Suppressor macrophage (primary cell): ENCODE measurements around the gene AFG3L2.
A peak's percentile ranks its signal among the peaks of the same experiment; 100 is the strongest.
"Not testable (repeated sequence)": the region's sequence is repeated elsewhere in the genome, so short reads cannot be mapped to it uniquely, and the experiment has no call there.

ENCODE experiments used
- DNase-seq, 4 experiments: peaks; one replicate each; pipeline ENCODE4 v3.0.0-alpha.2; 2020 to 2022

Gene AFG3L2

DNA sequence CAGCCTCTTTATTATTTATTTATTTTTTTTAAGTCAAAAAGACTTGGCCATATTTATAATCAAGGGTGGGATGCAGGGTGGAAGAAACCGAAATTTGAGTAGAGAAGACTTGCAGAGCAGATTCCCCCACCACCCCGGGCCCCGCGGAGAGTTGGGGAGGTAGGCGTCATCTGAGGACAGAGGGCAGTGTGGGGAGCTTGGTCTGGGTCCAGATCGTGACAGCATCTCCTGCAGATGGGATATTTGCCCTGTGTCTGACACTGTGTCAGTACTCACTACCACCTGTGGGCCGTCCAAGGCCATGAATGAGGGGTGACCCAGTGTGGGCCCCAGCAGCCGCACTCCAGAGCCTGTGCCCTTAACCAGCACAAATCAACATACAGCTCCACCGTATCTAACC is 20.2 kb upstream of the AFG3L2 start:
- DNase-seq, result no peak

DNA sequence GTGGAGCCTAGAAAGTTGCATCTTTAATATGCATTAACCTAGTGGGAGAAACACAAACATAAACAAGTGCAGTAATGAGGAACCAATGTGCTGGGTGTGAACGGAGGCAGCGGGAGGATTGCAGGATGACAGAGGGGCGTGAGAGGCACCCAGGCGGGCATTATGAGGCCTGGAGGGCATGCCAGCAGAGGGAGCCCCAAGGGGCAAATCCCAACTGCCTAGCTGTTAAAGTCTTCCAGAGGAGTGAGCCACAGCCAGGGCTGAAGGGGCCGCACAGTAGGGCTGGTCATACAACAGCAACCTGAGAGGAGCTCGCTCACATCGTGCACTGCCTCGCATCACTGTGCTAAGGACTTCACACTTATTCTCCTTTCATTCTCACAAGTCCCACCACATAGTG is 17.4 kb upstream of the AFG3L2 start:
- peak; percentile 70 to 85 (median 78) for DNase-seq

DNA sequence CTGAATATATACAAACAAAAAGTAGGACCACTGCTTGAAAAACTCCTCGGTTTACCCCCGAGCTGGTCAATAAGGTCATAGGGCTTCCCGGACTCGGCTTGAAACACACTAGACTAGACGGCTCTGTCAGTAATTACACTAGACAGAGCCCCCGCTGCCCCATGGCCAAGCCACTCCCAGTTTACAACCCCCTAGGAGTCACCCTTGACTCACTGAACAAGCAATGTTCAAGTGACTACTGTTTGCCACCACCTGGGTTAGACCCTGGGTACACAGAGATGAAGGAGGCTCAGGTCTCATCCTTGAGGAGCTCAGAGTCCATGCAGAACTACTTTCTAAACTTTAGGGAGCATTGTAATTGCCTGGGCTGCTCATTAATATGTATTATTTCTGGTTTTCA is 17.0 kb upstream of the AFG3L2 start:
- DNase-seq, result no peak

DNA sequence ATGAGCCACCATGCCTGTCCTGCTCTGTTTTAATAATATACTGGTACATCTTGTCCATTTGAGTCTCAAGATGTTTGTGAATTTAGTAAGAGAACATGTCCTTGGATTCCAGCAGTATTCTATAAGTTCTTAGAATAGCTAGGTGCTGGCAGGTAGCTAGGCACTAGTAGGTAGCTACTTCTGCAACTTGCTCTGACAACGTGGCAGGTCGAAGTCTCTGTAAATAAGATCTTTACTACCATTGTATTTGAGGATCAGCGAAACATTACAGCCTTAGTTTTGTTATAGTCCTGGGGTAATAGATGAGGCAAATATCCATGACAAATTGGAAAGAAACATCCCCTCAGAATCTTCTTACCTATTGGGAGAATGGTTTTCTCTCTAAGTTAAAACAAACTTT is 16.5 kb upstream of the AFG3L2 start:
- DNase-seq, result no peak

DNA sequence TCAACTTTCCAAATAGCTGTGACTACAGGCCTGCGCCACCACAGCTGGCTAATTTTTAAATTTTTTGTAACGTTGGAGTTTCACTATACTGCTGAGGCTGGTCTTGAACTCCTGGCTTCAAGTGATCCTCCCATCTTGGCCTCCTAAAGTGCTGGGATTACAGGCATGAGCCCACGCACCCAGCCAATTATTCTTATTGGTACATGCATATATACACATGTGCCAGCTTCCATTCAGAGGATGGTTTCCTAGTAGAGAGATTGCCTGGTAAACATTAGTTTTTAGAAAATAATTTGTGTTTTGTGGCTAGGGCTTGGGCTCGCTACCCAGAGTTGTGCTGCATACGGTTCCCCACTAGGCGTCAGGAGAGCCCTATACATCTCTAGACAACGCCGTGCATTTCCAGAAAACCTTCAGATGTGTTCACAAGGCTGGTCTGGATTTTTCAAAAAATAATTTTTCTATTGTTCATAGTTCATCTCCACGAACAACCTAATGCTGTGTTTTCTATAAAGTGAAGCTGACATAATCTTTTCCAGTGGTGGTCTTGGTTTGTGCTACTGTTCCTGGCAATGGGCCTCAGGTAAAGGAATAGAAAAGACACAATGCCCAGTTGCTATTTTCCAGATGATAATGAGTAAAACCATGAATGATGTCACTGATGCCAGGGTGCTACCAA is 14.6 kb upstream of the AFG3L2 start:
- peak; percentile 79 to 87 (median 80) for DNase-seq

DNA sequence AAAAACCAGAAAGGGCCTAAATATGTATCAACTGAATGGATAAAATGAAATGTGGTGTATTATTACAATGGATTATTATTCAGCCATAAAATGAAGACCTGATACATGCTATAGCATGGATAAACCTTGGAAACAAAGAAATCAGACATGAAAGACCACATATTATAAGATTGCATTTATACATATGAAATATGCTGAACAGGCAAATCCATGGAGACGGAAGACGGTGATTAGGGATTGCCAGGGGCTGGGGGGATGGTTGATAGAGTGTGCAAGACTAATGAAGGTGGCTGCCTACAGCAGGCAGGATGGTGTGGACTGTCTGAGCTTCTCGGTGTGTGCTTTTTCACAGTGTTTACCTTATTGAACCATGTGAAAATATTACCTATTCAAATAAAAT is 11.4 kb upstream of the AFG3L2 start:
- no peak for DNase-seq

DNA sequence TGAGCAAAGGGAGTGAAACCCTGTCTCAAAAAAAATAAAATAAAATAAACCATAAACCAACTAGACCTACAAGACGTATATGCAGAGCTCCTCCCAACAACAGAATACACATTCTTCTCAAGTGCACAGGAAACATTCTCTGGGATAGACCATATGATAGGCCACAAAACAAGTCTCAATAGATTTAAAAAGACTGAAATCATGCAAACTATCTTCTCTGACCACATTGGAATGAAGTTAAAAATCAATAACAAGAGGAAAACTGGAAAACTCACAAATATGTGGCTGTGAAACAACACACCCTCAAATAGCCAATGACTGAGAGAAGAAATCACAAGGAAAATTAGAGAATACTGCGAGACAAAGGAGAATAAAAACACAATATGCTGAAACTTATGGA is 7.2 kb upstream of the AFG3L2 start:
- DNase-seq, result no peak

DNA sequence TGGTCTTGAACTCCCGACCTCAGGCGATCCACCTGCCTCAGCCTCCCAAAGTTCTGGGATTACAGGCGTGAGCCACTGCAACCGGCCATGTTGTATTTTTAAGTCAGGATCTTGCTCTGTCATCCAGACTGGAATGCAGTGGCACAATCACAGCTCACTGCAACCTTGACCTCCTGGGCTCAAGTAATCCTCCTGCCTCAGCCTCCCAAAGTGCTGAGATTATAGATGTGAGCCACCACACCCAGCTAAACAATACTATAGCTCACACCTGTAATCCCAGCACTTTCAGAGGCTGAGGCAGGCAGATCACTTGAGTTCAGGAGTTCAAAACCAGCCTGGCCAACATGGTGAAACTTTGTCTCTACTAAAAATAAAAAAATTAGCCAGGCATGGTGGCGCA is 6.7 kb upstream of the AFG3L2 start:
- not testable (repeated sequence) for DNase-seq

DNA sequence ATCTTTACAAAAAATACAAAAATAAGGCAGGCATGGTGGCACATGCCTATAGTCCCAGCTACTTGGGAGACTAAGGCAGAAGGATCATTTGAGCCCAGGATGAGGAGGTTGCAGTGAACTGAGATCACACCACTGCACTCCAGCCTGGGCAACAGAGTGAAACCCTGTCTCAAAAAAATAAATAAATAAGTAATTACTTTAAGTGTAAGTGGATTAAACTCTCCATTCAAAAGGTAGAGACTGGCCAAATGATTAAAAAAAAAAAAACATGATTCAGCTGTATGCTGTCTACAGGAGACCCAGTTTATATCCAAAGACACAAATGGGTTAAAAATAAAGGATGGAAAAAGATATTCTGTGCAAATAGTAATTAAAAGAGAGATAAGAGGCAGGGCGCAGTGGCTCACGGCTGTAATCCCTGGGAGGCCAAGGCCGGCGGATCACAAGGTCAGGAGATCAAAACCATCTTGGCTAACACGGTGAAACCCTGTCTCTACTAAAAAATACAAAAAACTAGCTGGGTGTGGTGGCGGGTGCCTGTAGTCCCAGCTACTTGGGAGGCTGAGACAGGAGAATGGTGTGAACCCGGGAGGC is 5.3 kb upstream of the AFG3L2 start:
- not testable (repeated sequence) for DNase-seq

DNA sequence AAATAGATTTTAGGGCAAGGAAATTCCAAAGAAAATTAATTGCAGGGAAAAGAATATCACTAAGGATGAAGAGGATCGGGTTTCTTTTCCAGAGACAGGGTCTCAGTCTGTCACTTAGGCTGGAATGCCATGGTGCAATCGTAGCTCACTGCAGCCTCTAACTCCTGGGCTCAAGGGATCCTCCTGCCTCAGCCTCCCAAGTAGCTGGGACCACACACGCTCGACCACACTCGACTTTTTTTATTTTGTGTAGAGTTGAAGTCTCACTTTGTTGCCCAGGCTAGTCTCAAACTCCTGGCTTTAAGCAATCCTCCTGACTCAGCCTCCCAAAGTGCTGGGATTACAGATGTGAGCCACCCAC is 1.2 kb upstream of the AFG3L2 start:
- DNase-seq, result not testable (repeated sequence)

DNA sequence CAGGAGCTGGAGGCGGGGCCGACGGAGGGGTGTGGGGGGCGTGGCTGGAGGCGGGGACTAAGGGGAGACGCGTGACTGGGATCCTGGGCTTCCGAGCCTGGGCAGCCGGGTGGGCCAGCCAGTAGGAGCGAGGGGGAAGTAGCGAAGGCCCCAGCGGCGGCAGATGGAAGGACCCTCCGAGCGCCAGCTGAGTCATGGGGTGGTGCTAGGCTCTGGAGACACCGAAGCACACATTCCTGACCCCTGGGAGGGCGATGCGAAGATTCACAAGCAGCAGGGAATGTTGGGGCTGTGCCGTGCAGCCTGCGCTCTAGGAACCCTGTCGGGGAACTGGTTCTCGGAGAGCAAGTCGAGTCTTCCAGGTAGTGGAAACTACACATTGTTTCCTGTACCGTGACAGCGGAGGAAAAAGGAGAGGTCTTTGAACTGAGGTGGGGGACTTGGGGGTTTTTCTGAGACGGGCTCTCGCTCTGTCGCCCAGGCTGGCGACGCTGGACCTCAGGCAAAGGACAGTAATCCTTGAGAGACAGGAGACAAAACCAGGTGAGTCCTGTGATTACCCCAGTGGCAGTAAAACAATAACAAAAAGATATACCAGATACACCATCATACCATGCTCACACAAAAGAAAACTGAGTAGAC is 650 bp upstream of the AFG3L2 start:
- peak in 1 of 4 experiments; percentile 99 for DNase-seq

DNA sequence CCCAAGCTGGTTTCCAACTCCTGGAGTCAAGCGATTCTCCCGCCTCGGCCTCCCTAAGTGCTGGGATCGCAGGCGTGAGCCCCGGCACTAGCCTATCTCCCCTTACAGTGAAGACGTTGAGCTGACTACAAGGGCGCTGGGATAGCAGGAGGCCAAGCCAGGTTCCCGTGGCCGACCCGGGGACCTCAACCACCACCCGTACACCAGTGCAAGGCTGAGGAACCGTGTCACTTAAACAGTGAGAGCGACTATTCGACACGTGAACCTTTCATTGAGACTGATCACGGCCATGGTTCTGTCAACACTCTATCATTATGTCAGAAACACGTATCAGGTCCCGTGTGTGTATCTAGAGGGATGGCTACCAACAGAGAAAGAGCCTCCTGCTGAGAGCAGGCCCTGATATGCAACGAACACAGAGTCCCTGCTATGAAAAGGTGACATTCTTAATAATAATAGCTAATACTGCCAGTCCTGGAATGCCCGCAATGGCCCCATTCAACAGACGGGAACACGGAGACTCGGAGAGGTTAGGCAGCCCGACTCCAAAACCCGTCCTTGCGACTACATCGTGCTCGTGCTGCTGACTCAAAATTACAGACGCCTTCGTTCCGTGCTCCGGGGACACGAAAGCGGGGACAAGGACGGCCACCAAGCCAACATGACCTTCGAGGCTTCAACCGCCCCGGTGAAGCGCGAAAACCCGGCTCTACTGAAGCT is 833 bp downstream of the AFG3L2 start:
- DNase-seq, result peak; percentile 29 to 42 (median 32)

DNA sequence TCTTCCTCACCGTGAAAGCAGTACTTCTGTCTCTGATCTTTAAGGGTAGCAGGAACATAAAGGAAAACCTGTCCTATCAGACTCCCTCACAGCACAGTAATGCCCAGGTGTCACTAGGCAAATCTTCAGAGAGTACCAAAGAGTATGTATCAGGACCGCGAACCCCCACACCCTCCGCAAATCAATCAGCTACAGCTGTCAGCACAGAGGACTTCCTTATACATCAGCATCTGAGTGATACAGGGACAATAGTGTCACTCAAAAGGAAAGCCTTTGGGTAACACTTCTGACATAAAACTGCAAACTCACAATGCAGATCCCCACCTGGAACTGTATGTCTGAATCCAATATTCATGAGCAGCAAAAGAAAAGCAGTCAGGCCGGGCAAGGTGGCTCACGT is 2.6 kb downstream of the AFG3L2 start:
- no peak for DNase-seq

DNA sequence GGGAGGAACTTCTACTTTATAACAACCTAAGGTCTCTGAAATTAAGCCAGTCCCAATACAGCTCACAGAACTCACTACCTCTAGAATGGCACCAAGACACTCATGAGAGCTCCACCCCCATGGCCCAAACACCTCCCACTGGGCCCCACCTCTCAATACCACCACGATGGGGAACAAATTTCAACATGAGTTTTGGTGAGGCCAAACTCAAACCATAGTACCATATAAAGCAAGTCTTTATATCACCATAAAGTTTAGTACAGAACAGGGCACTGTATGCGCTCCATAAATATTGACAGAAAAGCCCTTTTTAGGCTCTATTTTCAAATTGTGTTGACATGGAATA is 3.3 kb downstream of the AFG3L2 start:
- DNase-seq, result no peak

DNA sequence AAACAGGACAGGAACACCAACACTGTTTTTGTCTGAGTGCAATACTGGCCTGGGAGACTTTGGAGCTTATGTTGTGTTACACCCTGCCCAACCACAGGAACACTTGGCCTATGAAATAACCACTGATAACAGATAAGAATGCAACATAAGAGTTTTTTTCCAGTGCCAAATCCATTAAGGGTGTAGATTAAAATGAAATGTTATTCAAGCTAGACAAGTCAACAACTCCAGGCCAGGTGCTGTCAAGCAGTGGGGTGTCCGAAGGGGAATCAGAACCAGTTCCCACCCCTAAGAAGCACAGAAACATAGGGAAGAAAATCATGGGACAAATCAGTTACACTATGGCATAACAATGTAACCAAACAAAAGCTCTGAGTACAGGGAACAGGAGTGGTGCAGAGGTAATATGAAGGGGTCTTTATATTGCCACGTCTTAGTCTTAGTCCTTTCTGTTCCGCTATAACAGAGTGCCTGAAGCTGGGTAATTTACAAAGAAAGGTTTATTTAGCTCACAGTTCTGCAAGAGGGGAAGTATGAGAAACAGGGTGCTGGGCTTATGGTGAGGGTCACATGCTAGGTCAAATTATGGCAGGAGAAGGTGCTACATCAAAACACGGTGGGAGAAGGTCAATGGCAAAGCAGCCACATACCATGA is 3.8 kb downstream of the AFG3L2 start:
- peak in 2 of 4 experiments; percentile 9 to 15 for DNase-seq

DNA sequence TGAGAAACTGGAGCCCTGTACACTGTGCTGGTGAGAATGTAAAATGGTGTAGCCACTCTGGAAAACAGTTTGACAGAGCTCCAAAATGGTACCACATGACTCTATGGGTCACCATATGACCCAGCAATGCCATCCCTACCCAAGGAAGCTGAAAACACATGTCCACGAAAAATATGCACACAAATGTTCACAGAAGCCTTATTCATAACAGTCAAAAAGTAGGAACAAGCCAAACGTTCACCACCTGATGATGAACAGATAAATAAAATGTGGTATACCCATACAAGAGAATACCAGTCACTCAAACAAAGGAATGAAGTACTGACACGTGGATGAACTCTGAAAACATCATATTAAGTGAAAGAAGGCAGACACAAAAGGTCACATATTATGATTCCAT is 4.6 kb downstream of the AFG3L2 start:
- no peak for DNase-seq

DNA sequence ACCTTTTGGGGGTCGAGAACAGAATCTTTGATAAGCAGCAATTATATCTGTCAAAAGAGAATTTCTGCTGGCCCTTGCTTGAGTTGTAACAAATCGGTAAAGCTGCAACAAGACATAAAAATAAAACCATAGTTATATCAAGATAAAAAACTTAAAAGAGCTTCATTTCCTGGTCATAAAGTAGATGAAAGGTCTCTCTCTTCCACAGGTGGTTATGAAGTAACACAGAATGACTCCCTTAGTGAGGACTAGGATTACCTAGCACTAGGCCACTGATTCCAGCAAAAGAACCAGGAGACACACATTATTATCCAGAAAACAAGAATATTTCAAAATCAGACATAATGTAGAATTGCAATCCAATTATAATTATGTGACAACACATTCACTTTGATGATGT is 5.4 kb downstream of the AFG3L2 start:
- no peak for DNase-seq

DNA sequence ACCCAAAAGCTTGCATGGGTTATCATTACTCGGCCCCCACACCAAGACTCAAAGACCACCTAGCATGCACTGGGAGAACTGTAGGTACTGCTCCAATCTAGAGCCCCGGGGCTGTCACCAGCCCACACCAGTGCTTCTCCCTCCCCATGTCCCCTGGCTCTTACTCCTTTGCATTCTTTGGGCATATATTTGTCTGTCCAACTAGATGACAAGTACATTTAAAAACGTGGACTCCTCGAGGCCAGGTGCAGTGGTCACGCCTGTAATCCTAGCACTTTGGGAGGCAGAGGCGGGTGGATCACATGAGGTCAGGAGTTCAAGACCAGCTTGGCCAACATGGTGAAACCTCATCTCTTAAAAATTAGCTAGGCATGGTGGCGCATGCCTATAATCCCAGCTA is 7.8 kb downstream of the AFG3L2 start:
- DNase-seq, result no peak

DNA sequence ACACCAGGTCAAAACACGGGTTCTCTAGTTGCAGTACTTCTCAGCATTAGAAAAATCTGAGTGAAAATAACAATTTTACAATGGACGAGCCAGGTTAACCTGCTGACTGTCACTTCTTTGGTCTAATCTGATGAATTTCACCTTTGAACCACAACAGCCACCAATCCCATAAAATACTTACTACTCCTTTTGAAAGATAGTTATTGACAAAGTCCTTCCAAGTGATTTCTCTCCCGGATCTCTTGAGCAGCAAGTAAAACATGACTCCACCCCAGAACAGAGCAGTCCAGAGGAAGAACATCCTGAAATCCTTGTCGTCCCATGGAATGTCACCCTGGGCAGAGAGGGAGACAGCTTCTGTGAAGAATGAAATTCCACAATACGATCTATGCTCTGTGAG is 10.2 kb downstream of the AFG3L2 start:
- no peak for DNase-seq

DNA sequence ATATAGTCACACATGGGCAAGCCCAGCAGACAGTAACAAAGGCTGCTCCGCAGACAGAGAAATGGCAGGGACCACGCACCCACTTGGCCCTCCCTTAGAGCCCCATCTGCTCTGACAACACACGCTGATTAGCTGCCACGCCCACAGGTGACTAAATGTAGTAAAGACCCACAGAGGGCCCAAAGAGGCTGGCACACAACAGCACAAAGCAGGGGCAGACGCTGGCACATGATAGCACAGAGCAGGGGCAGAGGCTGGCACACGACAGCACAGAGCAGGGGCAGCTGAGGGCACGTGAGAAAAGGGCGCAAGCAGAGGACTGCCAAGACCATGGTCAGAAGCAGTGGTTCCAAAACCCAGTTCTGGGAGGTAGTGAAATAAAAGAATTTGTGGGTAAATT is 10.6 kb downstream of the AFG3L2 start:
- DNase-seq, result no peak

DNA sequence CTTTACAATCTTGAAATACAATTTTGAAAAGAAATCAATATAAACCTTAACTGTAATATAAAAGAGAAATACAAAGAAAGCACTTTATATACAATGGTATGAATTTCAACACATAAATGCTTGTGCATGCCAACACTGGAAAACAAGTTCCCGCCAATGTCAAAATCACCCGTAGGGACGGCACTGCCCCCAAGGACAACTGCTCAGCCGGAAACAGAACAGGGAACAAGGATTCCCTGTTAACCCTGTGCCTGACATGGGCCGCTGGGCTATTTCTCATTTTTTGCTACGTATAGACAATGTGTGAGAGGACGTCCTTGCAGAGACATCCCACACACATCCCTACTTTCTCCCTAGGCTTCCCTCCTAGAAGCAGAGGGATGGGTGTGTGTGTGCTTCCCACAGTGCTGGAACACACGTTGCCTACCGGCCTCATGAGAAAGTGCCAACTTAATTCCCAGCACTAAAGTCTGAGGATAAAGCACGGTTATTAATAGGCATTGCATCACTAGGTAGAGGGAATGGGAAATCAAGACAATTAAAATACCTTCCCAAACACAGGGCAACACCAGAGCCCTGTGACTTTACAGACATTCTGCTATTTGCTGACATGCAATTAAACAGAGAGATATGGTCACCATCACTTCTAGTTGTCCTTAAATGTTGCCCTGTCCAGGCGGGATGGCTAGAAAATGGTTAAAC is 14.4 kb downstream of the AFG3L2 start:
- no peak for DNase-seq

DNA sequence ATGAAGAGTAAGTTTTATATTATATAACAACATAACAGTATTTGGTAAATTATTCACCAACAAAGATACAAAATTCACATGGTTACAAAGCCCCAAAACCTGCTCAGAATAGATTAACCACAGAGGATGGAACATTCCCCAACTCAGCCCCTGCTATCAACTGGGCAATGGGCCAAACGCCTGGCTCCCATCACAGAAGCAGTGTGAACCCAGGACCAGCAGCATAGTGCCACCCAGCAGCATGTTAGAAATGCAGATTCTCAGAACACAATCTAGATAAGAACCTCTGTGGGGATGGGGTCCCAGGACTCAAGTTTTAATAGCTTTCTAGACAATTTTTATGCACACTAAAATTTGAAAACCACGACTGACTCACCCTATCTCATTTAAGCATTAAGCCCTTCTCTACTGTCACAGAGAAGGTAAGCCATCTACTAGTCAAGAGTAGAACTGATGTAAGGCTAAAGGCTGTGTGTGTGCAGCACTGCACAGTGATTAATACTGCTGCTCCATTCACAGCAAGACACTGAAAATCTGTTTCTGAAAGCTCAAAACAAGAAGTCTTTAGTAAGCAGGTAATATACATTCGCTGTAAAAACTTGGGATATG is 15.2 kb downstream of the AFG3L2 start:
- no peak for DNase-seq
